ACC112 (cell line): ENCODE results near the gene NTSR2.

Experiments
- H2AFZ ChIP-seq: fragments of 200-600 bp; sonication (generic); one replicate; pipeline ENCODE4 v1.6.0; 2017; ENCODE audit warnings: antibody characterized with exemption, low read length; ENCODE audit not compliant: unreplicated experiment
- H3K27ac ChIP-seq: fragments of 200-600 bp; sonication (generic); 2 replicates; pipeline ENCODE4 v1.5.1; 2014; ENCODE audit warnings: low read depth, mild to moderate bottlenecking, antibody characterized with exemption, low read length, moderate library complexity
- H3K27me3 ChIP-seq: fragments of 200-600 bp; sonication (generic); 2 replicates; pipeline ENCODE4 v1.6.1; 2014; ENCODE audit warnings: mild to moderate bottlenecking, antibody characterized with exemption, low read length, moderate library complexity, mixed read lengths; ENCODE audit not compliant: insufficient read depth
- H3K36me3 ChIP-seq: fragments of 200-600 bp; sonication (generic); 2 replicates; pipeline ENCODE4 v1.6.1; 2016; ENCODE audit warnings: mild to moderate bottlenecking, antibody characterized with exemption, low read length, moderate library complexity, mixed read lengths; ENCODE audit not compliant: insufficient read depth
- H3K4me1 ChIP-seq: fragments of 200-600 bp; sonication (generic); one replicate; pipeline ENCODE4 v1.6.1; 2016; ENCODE audit warnings: low read length, mixed read lengths; ENCODE audit not compliant: insufficient read depth, unreplicated experiment, control insufficient read depth
- H3K4me3 ChIP-seq: fragments of 200-600 bp; sonication (generic); 2 replicates; pipeline ENCODE4 v1.5.1; 2014; ENCODE audit warnings: mild to moderate bottlenecking, low read depth, low read length
- H3K79me2 ChIP-seq: fragments of 200-600 bp; sonication (generic); one replicate; pipeline ENCODE4 v1.6.0; 2016; ENCODE audit warnings: low read length; ENCODE audit not compliant: control insufficient read depth, unreplicated experiment, insufficient read depth

The NTSR2 gene

DNA sequence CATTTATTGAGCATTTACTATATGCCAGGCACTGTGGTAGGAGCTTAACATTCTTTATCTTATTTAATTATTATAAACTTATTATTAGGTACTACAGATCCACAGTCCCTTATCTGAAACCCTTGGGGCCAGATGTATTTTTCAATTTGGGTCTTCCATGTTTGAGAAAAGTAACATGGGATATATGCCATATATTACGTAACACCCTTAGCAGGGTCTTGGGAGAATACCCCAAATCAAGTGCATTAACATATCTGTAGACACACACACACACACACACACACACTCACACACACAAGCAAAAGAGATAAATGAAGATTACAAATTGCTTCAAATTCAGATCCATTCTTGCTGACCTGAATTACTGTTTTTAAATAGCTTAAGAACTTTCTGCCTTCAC, 13.7 kb downstream of the NTSR2 start:
- Histone ChIP-seq H3K27ac (no peak overlapping the region), H3K79me2 (no peaks in the 10 kb centered on the region), H3K4me3 (no peak overlapping the region), H3K4me1 (no peaks in the 10 kb centered on the region), H2AFZ (no peak overlapping the region), H3K36me3 (no peaks in the 10 kb centered on the region), H3K27me3 (peaks cover 68% of the 10 kb centered on the region)

DNA sequence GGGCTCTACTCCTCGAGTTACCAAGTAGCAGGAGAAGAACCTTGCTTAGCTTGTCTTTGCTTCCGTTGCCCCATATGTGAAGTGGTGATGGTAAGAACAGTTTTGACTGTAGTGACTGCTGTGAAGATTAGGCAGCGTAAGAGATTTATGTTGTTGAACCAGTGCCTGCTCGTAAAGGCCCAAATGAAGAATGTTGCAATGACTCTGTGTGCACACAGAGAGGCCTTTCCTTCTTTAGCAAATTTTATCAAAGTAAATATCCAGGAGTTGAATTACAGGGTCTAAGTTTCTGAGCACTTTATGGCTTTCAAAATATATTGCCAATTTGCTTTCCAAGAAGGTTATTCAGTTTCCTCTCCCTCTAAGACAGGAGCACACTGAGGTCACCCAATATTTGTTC, 14.5 kb downstream of the NTSR2 start:
- no peak overlapping the region for H3K27ac ChIP-seq
- peaks cover 68% of the 10 kb centered on the region for H3K27me3 ChIP-seq
- no peak overlapping the region for H3K4me3 ChIP-seq
- H3K36me3 ChIP-seq: no peaks in the 10 kb centered on the region
- no peaks in the 10 kb centered on the region for H3K79me2 ChIP-seq
- H2AFZ ChIP-seq: no peak overlapping the region
- H3K4me1 ChIP-seq: no peaks in the 10 kb centered on the region

DNA sequence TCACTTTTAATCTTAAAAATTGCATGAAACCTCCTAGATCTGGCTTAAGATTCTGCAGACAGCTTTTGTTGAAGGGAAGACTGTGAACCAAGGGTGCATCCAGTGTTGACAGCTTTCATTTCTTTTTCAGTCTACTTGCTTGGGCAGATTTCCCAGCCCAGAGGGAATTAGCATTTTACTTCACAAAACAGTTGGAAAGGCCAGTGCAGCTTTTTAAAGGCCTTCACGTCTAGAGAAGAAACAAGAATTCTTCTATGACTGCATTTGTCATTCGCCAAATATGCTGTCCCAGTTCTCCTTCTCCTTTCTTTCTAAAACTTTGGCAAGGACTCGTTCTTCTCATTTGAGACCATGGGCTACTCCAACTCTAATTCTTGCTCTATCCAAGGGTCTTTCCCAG, 17.4 kb downstream of the NTSR2 start:
- Histone ChIP-seq H3K79me2 (no peaks in the 10 kb centered on the region), H2AFZ (no peak overlapping the region), H3K4me1 (no peaks in the 10 kb centered on the region), H3K27me3 (peaks cover 54% of the 10 kb centered on the region), H3K36me3 (no peaks in the 10 kb centered on the region), H3K4me3 (no peak overlapping the region), H3K27ac (no peak overlapping the region)

DNA sequence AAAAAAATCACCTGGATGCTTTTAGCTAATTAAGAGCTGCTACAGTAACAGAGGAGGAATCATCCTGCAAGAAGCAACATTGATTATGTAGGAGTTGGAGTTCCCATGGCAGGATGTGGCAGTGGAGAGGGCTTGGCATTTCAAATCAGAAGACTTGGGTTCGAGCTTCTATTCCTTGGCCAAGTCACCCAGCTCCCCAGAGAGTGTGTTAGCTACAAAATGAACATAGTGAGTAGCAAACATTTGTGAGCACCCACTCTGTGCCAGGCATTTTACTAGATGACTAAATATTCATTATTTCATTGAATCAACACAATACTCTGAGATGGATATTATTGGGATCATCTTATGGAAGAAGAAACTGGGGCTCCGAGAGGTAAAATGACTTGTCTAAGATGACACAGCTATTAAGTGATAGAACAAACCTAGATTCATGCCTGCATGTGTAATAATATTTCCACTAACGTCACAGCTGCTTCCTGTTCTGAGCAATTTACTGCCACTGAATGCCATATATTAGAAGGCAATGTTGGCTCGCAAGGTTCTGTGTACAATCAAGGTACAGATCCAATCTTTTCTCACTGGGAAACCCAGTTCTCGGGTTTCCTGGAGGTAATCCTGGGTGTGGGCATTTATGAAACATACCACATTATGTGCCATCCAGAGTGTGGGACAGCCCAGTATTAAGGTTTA, 18.0 kb downstream of the NTSR2 start:
- Histone ChIP-seq H3K4me1 (no peaks in the 10 kb centered on the region), H3K36me3 (no peaks in the 10 kb centered on the region), H3K4me3 (no peak overlapping the region), H3K27ac (no peak overlapping the region), H3K27me3 (peaks cover 53% of the 10 kb centered on the region), H2AFZ (no peak overlapping the region), H3K79me2 (no peaks in the 10 kb centered on the region)

DNA sequence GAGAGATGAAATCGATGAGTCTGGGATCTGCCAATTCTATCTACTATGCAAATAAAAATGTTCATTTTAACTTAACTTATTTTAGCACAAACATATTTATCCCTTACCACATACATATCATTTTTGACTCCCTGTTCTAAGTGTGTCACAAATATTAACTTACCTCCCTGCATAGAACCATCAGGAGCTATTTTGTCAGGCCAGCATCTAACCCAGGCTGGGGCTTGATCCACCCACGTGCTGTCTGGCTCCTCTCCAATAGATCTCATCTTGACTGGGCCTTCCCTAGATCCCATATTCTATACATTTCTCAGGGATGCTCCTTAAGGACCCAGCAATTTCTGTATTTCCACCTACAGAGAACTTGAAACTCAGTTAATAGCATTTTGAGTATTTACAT, 20.9 kb downstream of the NTSR2 start:
- Histone ChIP-seq H3K27ac (no peak overlapping the region), H3K36me3 (no peaks in the 10 kb centered on the region), H3K27me3 (peaks cover 51% of the 10 kb centered on the region), H3K4me1 (no peaks in the 10 kb centered on the region), H2AFZ (no peak overlapping the region), H3K4me3 (no peak overlapping the region), H3K79me2 (no peaks in the 10 kb centered on the region)

DNA sequence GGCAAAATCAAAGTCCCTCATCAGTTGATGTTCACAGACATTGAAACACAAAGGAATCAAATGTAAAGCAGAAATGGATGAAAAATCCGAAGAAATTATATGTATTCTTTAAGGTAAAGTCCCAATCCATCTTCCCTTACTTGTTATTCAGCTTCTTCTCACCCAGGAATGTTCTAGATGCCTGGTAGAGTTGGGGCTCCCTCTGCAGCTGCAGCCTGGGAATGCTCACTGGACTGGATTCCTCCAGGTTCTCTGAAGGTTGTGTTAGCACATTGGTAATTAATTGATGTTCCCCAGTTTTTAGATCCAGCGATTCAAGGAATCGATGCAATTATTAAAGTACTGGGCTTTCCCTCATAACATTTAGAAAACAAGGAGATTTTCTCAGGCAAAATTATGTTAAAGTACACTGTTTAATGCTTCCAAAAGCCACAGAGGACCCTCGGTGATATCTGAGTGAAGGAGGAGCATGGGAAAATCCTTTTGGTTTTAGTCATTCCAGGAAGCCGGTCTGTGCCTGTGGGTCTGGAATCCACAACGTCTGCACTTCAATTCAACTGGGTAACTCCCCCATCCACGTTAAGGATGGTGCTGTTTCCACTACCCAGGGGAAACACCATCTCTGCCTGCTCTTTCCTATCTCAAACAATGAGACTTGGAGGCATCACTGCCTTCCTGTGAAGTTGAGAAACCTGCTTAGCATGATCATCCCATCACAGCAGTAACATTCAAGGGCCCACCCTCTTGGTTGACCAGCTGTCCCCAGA, 22.0 kb downstream of the NTSR2 start:
- Histone ChIP-seq H2AFZ (no peak overlapping the region), H3K79me2 (no peaks in the 10 kb centered on the region), H3K27me3 (peaks cover 43% of the 10 kb centered on the region), H3K27ac (no peak overlapping the region), H3K4me3 (no peak overlapping the region), H3K4me1 (no peaks in the 10 kb centered on the region), H3K36me3 (no peaks in the 10 kb centered on the region)

DNA sequence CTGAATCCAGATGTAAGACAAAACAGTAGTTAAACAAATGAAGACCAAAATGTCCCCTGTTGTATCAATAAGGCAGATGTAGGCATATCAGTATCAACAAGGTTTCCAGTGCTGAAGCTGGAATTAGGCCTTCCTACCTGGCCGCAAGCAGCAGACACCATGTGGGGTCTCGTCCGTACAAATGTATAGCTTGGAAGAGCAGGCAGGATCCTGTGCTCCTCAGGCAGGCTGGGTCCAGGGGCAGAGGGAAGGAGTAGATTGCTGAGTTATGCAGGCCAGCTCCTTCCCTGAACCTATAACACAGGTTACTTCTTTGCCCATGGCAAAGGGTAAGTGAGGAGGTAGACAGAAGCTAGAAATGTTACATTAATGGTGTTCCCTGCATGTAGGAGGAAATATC, 23.5 kb downstream of the NTSR2 start:
- H3K27me3 ChIP-seq: peaks cover 29% of the 10 kb centered on the region
- H3K4me3 ChIP-seq: no peak overlapping the region
- H3K27ac ChIP-seq: no peak overlapping the region
- no peaks in the 10 kb centered on the region for H3K4me1 ChIP-seq
- H3K79me2 ChIP-seq: no peaks in the 10 kb centered on the region
- no peak overlapping the region for H2AFZ ChIP-seq
- no peaks in the 10 kb centered on the region for H3K36me3 ChIP-seq

DNA sequence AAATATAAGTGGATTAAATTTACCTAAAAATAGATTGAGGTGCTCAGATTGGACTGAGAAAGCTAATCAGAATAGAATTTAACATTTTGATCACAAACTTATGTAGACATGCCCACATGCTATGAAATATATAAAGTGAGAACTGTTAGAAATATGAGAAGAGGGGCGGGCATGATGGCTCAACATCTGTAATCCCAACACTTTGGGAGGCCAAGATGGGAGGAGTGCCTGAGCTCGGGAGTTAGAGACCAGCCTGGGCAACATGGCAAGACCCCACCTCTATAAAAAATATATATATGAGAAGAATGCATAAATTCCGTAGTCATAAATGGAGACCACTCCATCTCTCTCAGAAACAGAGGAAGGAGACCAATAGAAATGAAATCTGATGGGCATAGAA, 25.7 kb downstream of the NTSR2 start:
- Histone ChIP-seq H3K4me3 (no peak overlapping the region), H3K36me3 (no peaks in the 10 kb centered on the region), H3K27ac (no peak overlapping the region), H2AFZ (no peak overlapping the region), H3K27me3 (peaks cover 8% of the 10 kb centered on the region; the same call in 1 of the 2 replicates), H3K79me2 (no peaks in the 10 kb centered on the region), H3K4me1 (no peaks in the 10 kb centered on the region)

DNA sequence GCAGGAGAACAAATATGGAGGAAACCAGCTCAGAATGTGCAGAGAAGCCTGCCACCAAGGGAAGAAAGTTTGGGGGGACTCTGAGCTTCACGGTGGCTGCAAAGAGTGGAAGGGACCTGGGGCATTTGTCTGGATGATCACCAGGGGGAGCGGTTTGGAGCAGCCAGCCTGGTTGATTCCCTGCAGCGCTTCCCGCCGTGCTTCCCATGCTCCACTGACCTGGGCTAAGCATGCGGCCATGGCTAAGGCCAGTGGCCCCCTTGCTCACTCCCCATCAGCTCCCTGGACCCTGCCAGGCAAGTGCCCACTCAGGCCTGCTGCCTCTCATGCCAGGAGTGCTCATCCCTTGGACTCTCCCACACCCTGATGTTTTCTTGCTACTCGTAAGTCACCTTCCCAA, 27.0 kb downstream of the NTSR2 start:
- H3K27me3 ChIP-seq: 0 out of 2 replicates have a peak, but pooled peaks cover 3% of the 10 kb centered on the region
- H3K36me3 ChIP-seq: no peaks in the 10 kb centered on the region
- H3K27ac ChIP-seq: no peak overlapping the region
- H3K79me2 ChIP-seq: no peaks in the 10 kb centered on the region
- no peak overlapping the region for H3K4me3 ChIP-seq
- no peak overlapping the region for H2AFZ ChIP-seq
- no peaks in the 10 kb centered on the region for H3K4me1 ChIP-seq

DNA sequence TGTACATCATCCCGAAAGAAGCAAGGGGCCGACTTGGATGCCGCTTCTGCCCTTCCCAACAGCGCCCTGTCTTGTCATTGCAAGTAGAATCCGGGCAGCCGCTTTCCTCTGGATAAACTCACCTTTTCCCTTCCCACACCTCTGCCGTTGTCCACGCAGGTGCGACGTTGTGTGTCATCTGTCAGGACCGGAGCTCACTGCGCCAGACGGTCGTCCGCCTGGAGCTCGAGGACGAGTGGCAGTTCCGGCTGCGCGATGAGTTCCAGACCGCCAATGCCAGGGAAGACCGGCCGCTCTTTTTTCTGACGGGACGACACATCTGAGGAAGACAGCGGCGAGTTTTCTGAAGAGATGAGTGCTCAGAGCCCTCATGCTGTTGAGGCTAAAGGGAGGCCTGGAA, 29.9 kb downstream of the NTSR2 start:
- Histone ChIP-seq H3K27me3 (no peaks in the 10 kb centered on the region), H2AFZ (no peak overlapping the region), H3K4me1 (no peaks in the 10 kb centered on the region), H3K27ac (no peak overlapping the region), H3K36me3 (no peaks in the 10 kb centered on the region), H3K4me3 (no peak overlapping the region), H3K79me2 (no peaks in the 10 kb centered on the region)

DNA sequence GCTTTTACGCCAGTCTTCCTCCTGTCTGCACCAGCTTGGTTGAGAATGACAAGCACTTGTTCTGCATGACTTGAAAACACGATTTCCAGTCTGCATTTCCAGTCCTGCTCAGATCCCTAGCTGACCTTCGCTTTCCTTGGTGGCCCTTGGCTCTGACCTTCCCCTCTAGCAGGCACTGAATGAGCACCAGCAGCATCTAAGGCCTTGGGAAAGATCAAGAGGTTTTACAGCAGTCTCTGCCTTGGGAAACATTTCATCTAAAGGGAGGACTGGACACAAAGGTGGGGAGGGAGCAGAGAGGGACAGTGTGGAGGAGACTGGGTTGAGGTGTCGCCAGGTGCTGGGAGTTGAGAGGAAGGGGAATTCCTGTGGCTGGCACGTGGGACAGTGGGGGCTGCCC, 30.5 kb downstream of the NTSR2 start:
- Histone ChIP-seq H3K27ac (no peak overlapping the region), H3K27me3 (no peaks in the 10 kb centered on the region), H2AFZ (no peak overlapping the region), H3K4me1 (no peaks in the 10 kb centered on the region), H3K79me2 (no peaks in the 10 kb centered on the region), H3K36me3 (no peaks in the 10 kb centered on the region), H3K4me3 (no peak overlapping the region)
